NT2/D1 (cell line): ENCODE data around the gene KLF11.

Experiments used
- DNase-seq: peaks from one replicate; pipeline ENCODE4 v3.0.0-alpha.2; 2011; ENCODE audit warnings: low read depth, low spot score
- H3K27me3 ChIP-seq: 2 replicates; pipeline ENCODE4 v1.6.0; 2011; ENCODE audit warnings: mild to moderate bottlenecking; ENCODE audit not compliant: insufficient read length, insufficient read depth
- H3K36me3 ChIP-seq: 2 replicates; pipeline ENCODE4 v1.6.1; 2011; ENCODE audit warnings: mild to moderate bottlenecking, low read length, mixed read lengths; ENCODE audit not compliant: insufficient read depth, insufficient read length
- H3K4me1 ChIP-seq: 2 replicates; pipeline ENCODE4 v1.5.1; 2011; ENCODE audit not compliant: insufficient read depth, insufficient read length
- H3K4me3 ChIP-seq: 2 replicates; pipeline ENCODE4 v1.5.1; 2011; ENCODE audit warnings: low read depth; ENCODE audit not compliant: insufficient read length
- H3K9ac ChIP-seq: 2 replicates; pipeline ENCODE4 v1.6.0; 2011; ENCODE audit warnings: low read depth; ENCODE audit not compliant: insufficient read length
- H3K9me3 ChIP-seq: 2 replicates; pipeline ENCODE4 v1.5.1; 2011; ENCODE audit warnings: mild to moderate bottlenecking, low read length; ENCODE audit not compliant: insufficient read depth
- SUZ12 ChIP-seq: IDR thresholded peaks from 2 replicates; pipeline ENCODE4 v1.6.1; 2011; ENCODE audit not compliant: insufficient read length, insufficient read depth; ENCODE audit errors: extremely low read depth
- YY1 ChIP-seq: IDR thresholded peaks from 2 replicates; pipeline ENCODE4 v1.6.1; 2011; ENCODE audit not compliant: insufficient read length, insufficient read depth
- ZNF274 ChIP-seq: IDR thresholded peaks from 2 replicates; pipeline ENCODE4 v1.6.1; 2011; ENCODE audit warnings: mild to moderate bottlenecking, low read depth, low read length

Gene KLF11

DNA sequence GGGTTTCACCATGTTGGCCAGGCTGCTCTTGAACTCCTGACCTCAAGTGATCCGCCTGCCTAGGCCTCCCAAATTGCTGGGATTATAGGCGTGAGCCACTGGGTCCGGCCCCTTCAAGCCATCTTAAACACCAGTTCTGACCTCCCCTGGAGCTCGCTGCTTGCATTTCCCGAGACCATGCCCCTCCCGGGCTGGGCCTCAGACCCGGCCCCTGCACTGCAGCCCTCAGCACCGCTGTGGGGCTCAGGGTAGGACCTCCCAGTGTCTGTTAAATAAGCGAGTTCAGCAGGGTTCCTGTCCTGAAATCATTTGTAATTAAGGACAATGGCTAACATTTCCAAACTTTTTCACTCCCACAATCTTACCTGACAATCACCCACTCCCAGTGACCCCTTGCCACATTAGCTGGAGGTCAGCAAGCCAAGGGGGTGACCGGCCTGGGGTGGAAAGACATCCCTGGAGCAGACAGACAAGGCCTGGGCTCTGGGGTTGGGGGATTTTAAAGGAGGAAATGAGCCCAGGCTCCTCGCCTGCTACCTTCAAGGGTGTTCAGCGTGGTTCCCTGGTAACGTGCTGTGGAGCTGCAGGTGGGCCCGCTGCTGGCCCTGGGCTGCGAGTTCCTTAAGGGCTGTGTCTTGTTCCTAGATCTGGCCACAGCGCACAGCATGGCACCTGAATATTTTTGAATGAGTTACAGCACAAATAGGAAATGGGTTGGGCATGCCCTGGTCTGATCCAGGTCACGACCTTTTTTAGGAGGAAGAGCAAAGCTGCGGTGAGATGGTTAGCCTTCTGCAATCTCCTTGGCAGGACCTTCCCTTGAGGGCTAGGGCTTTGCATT, 21.8 kb downstream of the KLF11 start:
- Histone ChIP-seq H3K4me3 (no peak overlapping the region), H3K9ac (no peak overlapping the region), H3K4me1 (peaks cover 5% of the 10 kb centered on the region), H3K27me3 (no peaks in the 10 kb centered on the region), H3K36me3 (no peaks in the 10 kb centered on the region), H3K9me3 (no peaks in the 10 kb centered on the region)
- TF ChIP-seq SUZ12, result no peak
- TF ChIP-seq ZNF274, result no peak
- TF ChIP-seq YY1, result no peak
- DNase-seq, result no peak

DNA sequence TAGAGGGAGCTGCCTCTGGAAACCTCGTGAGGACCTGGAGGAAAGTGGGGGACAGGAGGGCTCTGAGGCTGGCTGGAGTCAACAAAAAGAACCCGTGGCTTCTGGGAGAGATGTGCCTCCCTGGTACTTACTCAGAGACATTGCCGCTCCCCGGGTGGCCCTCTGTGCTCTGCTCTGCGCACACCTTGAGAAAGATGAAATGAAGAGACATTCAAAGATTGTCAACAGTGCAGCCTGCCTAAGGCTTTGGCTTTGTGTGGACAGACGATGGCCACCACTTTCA, 22.4 kb downstream of the KLF11 start:
- Histone ChIP-seq H3K4me1 (peaks cover 5% of the 10 kb centered on the region), H3K9ac (no peak overlapping the region), H3K36me3 (no peaks in the 10 kb centered on the region), H3K27me3 (no peaks in the 10 kb centered on the region), H3K4me3 (no peak overlapping the region), H3K9me3 (no peaks in the 10 kb centered on the region)
- TF ChIP-seq SUZ12, result no peak
- no peak for TF ChIP-seq YY1
- no peak for TF ChIP-seq ZNF274
- no peak for DNase-seq

DNA sequence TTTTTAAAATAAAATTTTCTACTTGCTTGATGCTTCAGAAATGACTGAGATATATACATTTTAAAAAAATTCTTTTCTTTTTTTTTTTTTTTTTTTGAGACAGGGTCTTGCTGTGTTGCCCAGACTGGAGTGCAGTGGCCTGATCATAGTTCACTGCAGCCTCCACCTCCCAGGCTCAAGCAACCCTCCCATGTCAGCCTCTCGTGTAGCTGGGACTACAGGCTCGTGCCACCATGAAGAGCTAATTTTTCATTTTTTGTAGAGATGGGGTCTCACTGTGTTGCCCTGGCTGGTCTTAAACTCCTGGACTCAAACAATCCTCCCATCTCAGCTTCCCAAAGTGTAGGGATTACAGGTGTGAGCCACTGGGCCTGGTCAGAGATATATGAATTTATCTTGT, 24.0 kb downstream of the KLF11 start:
- TF ChIP-seq SUZ12 (no peak), YY1 (no peak), ZNF274 (no peak)
- Histone ChIP-seq H3K36me3 (no peaks in the 10 kb centered on the region), H3K4me1 (peaks cover 3% of the 10 kb centered on the region), H3K9ac (no peak overlapping the region), H3K9me3 (no peaks in the 10 kb centered on the region), H3K27me3 (no peaks in the 10 kb centered on the region), H3K4me3 (no peak overlapping the region)
- no peak for DNase-seq

DNA sequence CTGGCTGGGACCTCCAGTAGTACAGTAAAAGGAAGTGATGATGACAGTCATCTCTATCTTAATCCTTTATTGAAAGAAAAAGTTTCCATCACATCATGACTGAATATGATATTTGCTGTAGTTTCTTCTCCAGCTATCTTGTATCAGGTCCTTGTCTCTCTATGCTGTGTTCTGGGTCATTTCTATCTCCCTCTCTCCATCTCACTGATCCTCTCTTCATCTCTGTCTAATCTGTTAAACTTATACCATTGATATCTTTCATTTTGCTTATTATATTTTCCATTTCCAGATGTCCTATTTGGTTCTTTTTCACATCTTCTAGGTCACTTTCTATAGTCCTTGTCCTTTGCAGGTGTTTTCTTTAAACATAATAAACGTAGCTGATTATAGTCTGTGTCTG, 24.5 kb downstream of the KLF11 start:
- DNase-seq, result no peak
- H3K36me3 ChIP-seq, result no peaks in the 10 kb centered on the region

DNA sequence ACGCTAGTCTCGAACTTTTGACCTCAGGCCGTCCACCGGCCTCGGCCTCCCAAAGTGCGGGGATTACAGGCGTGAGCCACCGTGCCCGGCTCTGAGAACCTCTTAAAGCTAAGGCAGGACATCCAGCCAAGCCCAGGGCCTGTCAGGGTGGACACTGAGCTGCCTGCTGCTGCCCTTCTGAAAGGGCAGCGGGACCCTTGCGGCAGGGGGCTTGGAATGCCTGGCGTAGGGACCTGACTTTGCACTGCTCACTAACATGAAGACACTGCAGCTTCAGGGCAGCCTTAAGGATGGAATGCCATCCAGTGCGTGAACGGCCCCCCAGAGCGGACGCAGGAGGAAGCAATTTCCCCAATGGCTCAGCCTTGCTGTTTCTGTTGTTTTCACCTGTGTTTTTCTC, 27.8 kb downstream of the KLF11 start:
- Histone ChIP-seq H3K9me3 (no peaks in the 10 kb centered on the region), H3K27me3 (no peaks in the 10 kb centered on the region), H3K4me1 (peaks cover 3% of the 10 kb centered on the region), H3K9ac (no peak overlapping the region), H3K4me3 (no peak overlapping the region), H3K36me3 (no peaks in the 10 kb centered on the region)
- DNase-seq, result no peak
- no peak for TF ChIP-seq YY1

More for the DNA sequence above, 24.5 kb downstream of the KLF11 start:
- no peak overlapping the region for H3K9ac ChIP-seq
- peaks cover 3% of the 10 kb centered on the region for H3K4me1 ChIP-seq
- H3K9me3 ChIP-seq, result no peaks in the 10 kb centered on the region
- H3K27me3 ChIP-seq, result no peaks in the 10 kb centered on the region
- TF ChIP-seq SUZ12 (no peak), YY1 (no peak), ZNF274 (no peak)
- H3K4me3 ChIP-seq, result no peak overlapping the region

DNA sequence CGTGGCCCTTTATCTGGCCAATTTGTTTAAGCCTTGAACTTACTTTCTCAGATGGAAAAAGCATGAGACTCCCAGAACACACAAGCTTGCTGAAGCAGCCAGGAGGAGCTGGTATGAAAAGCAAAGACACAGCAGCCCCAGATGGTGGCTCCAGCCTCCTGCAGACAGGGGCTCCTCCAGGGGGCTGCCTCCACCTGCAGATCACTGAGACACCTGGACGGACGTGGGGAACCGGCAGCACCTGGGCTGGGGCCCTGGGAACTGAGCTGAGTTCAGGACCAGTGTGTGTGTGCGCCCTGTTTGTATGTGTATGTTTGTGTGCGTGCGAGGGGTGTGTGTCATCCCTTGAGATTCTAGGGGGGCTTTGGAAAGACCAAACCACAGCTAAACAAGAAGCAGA, 28.2 kb downstream of the KLF11 start:
- H3K36me3 ChIP-seq, result no peaks in the 10 kb centered on the region
- H3K4me1 ChIP-seq, result peaks cover 3% of the 10 kb centered on the region
- H3K9me3 ChIP-seq, result no peaks in the 10 kb centered on the region
- H3K4me3 ChIP-seq, result no peak overlapping the region
- no peak for TF ChIP-seq ZNF274
- no peak for TF ChIP-seq SUZ12
- no peak for TF ChIP-seq YY1
- no peak for DNase-seq
- H3K9ac ChIP-seq, result no peak overlapping the region
- peaks cover 3% of the 10 kb centered on the region for H3K27me3 ChIP-seq

DNA sequence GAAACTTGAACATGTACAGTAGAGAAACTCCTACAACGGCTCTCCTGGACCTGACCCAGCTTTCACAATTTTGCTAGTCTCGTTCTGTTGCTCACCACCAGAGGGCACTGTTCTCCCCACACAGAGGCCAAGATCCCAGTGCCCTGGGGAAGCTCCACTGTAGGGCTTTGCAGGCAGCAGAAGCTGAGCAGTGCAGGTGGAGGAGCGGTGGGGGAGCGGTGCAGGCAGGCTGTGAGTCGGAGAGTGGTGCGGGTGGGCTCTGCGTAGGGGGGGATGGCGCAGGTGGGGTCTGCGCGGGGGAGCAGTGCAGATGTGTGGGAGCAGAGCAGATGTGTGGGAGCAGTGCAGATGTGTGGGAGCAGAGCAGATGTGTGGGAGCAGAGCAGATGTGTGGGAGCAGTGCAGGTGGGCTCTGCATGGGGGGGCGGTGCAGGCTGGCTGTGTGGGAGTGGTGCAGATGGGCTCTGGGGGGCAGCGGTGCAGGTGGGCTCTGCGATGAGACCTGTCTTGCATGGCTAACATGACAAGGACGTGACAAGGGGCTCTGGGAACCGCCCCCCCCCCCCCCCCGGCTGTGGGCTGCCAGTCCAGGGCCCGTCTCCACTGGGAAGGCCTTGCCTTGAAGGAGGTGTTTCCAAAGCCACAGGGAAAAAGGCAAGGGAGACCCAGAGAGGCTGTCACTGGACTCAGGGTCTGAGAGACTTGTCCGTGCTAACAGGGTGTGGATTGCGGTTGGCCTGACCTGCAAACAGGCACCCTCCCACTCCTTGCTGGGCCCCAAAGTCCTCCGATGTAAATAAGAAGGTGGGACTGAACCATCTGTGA, 29.5 kb downstream of the KLF11 start:
- DNase-seq, result peak; percentile 92
- Histone ChIP-seq H3K9me3 (no peaks in the 10 kb centered on the region), H3K4me3 (no peak overlapping the region), H3K4me1 (peaks cover 3% of the 10 kb centered on the region), H3K9ac (no peak overlapping the region), H3K36me3 (no peaks in the 10 kb centered on the region), H3K27me3 (peaks cover 6% of the 10 kb centered on the region)
- no peak for TF ChIP-seq ZNF274
- no peak for TF ChIP-seq YY1
- TF ChIP-seq SUZ12, result no peak
